Tibial nerve (tissue), 4 donors: ENCODE results near the gene C11orf97.

Source experiments
- CTCF ChIP-seq, 5 experiments: fragments of 200-600 bp in 3 of 5; fragments of 450-650 bp in 2 of 5; sonication (generic) in 3 of 5; IDR thresholded peaks; one replicate each; pipeline ENCODE4 v1.5.1; 2016 to 2019; ENCODE audit warnings: antibody characterized with exemption in 5 of 5, mild to moderate bottlenecking in 3 of 5, moderate library complexity in 2 of 5
- EP300 ChIP-seq, 2 donors: sonication (generic); formaldehyde crosslinking; IDR thresholded peaks; one replicate each; pipeline ENCODE4 v1.6.1; 2017; ENCODE audit warnings: antibody characterized with exemption in 2 of 2, mild to moderate bottlenecking in 1 of 2
- POLR2A ChIP-seq, 2 donors: fragments of 450-650 bp; IDR thresholded peaks; one replicate each; pipeline ENCODE4 v1.6.1; 2017; ENCODE audit warnings: antibody characterized with exemption in 2 of 2, mild to moderate bottlenecking in 2 of 2, moderate library complexity in 2 of 2

GRCh38 chr11:94507485-94507884 lies 4.8 kb upstream of the C11orf97 start:
- TF ChIP-seq CTCF (IDR thresholded peaks at IDR 0.05) = no peak
- no peak for TF ChIP-seq POLR2A (IDR thresholded peaks at IDR 0.05)
- TF ChIP-seq EP300 (IDR thresholded peaks at IDR 0.05) = no peak
